ENCODE data around the gene CHN2. TPM values are rescaled to one million over a fixed set of nuclear protein-coding genes. Genes with fewer than 3 reads are reported as not detected.

Gene CHN2
- total RNA-seq, 4 donors from 2014 or later = 5.6 to 36.7 (median 16.8) TPM

DNA sequence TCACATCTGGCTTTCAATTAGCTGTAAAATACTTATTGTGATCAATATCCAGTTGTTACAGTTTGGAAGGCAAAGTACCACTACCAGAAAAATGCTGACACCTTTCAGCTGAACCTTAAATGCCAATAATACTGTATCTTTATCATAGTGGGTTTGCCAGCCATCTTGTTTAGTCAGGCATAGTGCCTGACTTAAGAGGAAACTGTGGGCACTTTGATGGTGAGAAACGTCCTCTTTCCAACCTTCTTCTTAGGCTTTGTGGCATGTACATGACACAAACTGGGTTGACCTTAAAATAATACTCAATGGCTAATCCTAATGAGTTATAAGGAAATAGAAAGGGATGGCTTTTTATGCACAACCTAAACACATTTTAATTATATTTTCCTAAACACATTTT lies 316.8 kb downstream of the CHN2 start:
- no peak overlapping the region for H3K27ac ChIP-seq
- 54% methylated on average over 1 of the region's 1 CpG; no CpG with 5 or more reads in 1 of the 2 donors for WGBS, 2 donors (ENCODE audit: low coverage in 1 of 2)
- DNase-seq = no peak
- TF ChIP-seq EP300 (IDR thresholded peaks at IDR 0.05; ENCODE audit: low read depth) (no peak), POLR2A (IDR thresholded peaks at IDR 0.05) (no peak), POLR2AphosphoS5 (IDR thresholded peaks at IDR 0.05) (no peak)
- TF ChIP-seq, protein P1, sequence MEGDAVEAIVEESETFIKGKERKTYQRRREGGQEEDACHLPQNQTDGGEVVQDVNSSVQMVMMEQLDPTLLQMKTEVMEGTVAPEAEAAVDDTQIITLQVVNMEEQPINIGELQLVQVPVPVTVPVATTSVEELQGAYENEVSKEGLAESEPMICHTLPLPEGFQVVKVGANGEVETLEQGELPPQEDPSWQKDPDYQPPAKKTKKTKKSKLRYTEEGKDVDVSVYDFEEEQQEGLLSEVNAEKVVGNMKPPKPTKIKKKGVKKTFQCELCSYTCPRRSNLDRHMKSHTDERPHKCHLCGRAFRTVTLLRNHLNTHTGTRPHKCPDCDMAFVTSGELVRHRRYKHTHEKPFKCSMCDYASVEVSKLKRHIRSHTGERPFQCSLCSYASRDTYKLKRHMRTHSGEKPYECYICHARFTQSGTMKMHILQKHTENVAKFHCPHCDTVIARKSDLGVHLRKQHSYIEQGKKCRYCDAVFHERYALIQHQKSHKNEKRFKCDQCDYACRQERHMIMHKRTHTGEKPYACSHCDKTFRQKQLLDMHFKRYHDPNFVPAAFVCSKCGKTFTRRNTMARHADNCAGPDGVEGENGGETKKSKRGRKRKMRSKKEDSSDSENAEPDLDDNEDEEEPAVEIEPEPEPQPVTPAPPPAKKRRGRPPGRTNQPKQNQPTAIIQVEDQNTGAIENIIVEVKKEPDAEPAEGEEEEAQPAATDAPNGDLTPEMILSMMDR (IDR thresholded peaks at IDR 0.05) = no peak
- in situ Hi-C loops (cut with MboI; ENCODE audit: low pct_ligation_motif_present in 1 of 4, low pct_unique_long_range_greater_than_20kb in 1 of 4, low sequenced_read_pairs in 3 of 4) (no loop called here), intact Hi-C loops (cut with DNase I; ENCODE audit: low total_unique reads) (no loop called here)
- no peaks in the 10 kb centered on the region for H3K4me1 ChIP-seq
- H3K27me3 ChIP-seq = no peaks in the 10 kb centered on the region
- no peaks in the 10 kb centered on the region for H3K36me3 ChIP-seq
- no peaks in the 10 kb centered on the region for H3K9me3 ChIP-seq
- no peak overlapping the region for H3K4me3 ChIP-seq

DNA sequence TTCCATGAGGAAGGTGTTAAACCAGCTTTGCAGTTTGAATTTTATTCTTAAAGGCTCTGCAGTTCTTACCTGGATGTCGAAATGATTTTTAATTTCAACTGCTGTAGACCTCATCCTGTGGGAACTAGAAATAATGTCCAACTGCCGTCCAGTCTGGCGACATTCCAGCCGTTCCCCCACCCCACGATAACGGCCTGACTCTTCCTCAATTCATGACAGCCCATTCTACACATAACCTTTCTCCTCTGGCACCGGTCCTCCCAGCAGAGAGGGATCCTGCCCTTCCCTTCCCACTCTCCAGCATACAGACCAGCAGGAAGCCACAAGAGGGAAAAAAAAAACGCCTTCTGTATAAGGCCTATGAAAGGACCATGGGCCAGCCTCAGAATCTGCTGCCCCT lies 317.3 kb downstream of the CHN2 start:
- Histone ChIP-seq H3K36me3 (no peaks in the 10 kb centered on the region), H3K27ac (no peak overlapping the region), H3K9me3 (no peaks in the 10 kb centered on the region), H3K4me3 (no peak overlapping the region), H3K4me1 (no peaks in the 10 kb centered on the region), H3K27me3 (no peaks in the 10 kb centered on the region)
- intact Hi-C loops (cut with DNase I; ENCODE audit: low total_unique reads) = no loop called here
- TF ChIP-seq POLR2A (IDR thresholded peaks at IDR 0.05) (no peak), POLR2AphosphoS5 (IDR thresholded peaks at IDR 0.05) (no peak), EP300 (IDR thresholded peaks at IDR 0.05; ENCODE audit: low read depth) (no peak)
- TF ChIP-seq, protein P1 (IDR thresholded peaks at IDR 0.05) = no peak
- DNase-seq = no peak
- in situ Hi-C loops (cut with MboI; ENCODE audit: low pct_ligation_motif_present in 1 of 4, low pct_unique_long_range_greater_than_20kb in 1 of 4, low sequenced_read_pairs in 3 of 4) = no loop called here
- 47 to 59% methylated on average over 6 to 8 of the region's 8 CpGs for WGBS, 2 donors (ENCODE audit: low coverage in 1 of 2)

DNA sequence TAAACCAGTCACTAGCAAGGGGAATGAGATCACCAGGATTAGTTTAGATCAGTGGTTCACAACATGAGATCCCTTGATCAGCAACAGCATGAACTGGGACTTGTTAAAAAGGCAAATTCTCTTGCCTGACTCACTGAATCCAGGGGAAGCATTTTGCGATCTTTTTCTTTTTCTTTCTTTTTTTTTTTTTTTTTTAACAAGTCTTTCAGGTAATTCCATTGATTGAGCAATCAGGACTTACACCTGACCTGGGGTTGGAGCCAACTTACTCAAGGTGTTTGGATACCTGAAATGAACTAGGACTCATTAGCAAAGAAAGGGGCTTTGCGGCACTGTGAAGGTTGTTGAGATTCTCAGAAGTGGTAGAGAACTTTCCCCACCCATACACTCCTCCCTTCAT lies 321.9 kb downstream of the CHN2 start:
- 90 to 100% methylated on average over 1 to 2 of the region's 2 CpGs for WGBS, 2 donors (ENCODE audit: low coverage in 1 of 2)
- Histone ChIP-seq H3K4me1 (no peaks in the 10 kb centered on the region), H3K27me3 (no peaks in the 10 kb centered on the region), H3K36me3 (peaks cover 0 to 2% (median 0%) of the 10 kb centered on the region in 4 donors), H3K4me3 (no peak overlapping the region), H3K27ac (no peak overlapping the region), H3K9me3 (no peaks in the 10 kb centered on the region)
- DNase-seq = no peak
- intact Hi-C loops (cut with DNase I; ENCODE audit: low total_unique reads) = no loop called here
- TF ChIP-seq POLR2A (IDR thresholded peaks at IDR 0.05) (no peak), EP300 (IDR thresholded peaks at IDR 0.05; ENCODE audit: low read depth) (no peak), POLR2AphosphoS5 (IDR thresholded peaks at IDR 0.05) (no peak)
- TF ChIP-seq, protein P1 (IDR thresholded peaks at IDR 0.05) = no peak
- in situ Hi-C loops (cut with MboI; ENCODE audit: low pct_ligation_motif_present in 1 of 4, low pct_unique_long_range_greater_than_20kb in 1 of 4, low sequenced_read_pairs in 3 of 4) = no loop called here

GRCh38 chr7:29518616-29519015 lies 324.0 kb downstream of the CHN2 start:
- no peak overlapping the region for H3K27ac ChIP-seq
- peaks cover 6 to 11% of the 10 kb centered on the region in 2 donors for H3K9me3 ChIP-seq
- WGBS, 2 donors (ENCODE audit: low coverage in 1 of 2) = 67 to 78% methylated on average over 1 of the region's 1 CpG
- in situ Hi-C loops (cut with MboI; ENCODE audit: low pct_ligation_motif_present in 1 of 4, low pct_unique_long_range_greater_than_20kb in 1 of 4, low sequenced_read_pairs in 3 of 4) = no loop called here
- H3K27me3 ChIP-seq = no peaks in the 10 kb centered on the region
- peaks cover 0 to 4% (median 0%) of the 10 kb centered on the region in 4 donors for H3K36me3 ChIP-seq
- intact Hi-C loops (cut with DNase I; ENCODE audit: low total_unique reads) = no loop called here
- no peaks in the 10 kb centered on the region for H3K4me1 ChIP-seq
- no peak for DNase-seq
- H3K4me3 ChIP-seq = no peak overlapping the region
- TF ChIP-seq POLR2A (IDR thresholded peaks at IDR 0.05) = no peak
- no peak for TF ChIP-seq EP300 (IDR thresholded peaks at IDR 0.05; ENCODE audit: low read depth)
- TF ChIP-seq POLR2AphosphoS5 (IDR thresholded peaks at IDR 0.05) = no peak
- TF ChIP-seq, protein P1 (IDR thresholded peaks at IDR 0.05) = no peak

All from transverse colon (tissue), 4 donors.